Activated naive CD8-positive, alpha-beta T cell treated with anti-CD3 and anti-CD28 coated beads, Interleukin-2, amount 50 U/mL, for 16 hours (primary cell): ENCODE results near the gene FGF19.

Experiments
- DNase-seq: peaks from one replicate; pipeline ENCODE4 v3.0.0-alpha.2; 2020; ENCODE audit warnings: low read depth, low spot score

The FGF19 gene

DNA sequence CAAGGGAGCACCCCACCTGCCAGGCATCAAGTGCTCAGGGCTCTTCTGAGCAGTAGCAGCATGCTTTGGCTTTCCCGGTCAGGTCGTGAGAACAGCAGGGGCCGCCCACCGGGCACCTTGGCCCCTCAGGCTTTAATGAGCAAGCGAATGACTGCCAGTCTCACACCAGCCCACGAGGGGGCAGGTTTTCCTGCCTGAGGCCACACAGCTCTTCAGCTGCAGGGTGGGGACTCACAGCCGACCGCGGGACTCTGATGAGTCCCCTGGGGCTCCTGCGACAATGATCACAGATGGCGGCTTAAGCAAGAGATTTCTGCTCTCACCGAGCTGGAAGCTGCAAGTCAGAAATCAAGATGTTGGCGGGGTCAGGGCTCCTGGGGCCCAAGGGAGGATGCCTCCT is 14.3 kb upstream of the FGF19 start:
- no peak for DNase-seq

DNA sequence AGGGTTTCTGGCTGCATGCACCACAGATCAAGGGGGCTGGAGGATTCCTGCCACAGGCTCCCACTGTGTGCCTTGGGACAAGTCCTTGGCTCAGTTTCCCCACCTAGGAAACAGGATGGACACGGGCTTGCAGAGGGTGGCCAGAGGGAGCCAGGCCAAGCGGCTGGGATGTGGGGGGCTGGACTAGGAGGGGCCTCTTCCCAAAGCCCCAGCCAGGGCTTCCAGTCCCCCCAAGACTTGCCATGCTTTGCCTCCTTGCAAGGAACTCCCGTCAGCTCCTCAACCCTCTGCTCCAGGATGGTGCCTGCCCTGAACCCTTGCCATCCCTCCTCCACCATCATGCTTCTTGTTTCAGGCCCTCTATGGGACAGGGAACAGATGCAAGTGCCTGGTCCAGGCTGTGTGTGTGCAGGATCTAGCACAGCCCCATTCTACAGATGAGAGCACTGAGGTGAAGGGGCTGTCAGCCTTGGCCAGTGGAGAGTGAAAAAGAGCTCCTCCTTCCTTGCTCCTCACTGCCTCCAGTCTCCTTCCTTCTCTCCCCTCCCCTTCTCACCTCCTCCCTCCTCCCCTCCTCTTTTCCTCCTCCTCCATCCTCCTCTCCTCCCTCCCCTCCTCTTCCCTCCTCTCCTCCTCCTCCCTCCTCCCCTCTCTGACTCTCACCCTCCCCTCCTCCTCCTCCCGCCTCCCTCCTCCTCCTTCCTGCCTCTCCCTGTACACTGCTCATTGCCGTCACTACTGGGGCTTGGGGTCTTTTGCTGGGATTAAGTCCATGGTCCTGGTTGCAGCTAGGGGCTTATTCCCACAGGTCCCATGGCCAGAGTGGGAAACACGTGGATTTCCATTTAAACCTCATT is 13.3 kb upstream of the FGF19 start:
- DNase-seq: no peak

DNA sequence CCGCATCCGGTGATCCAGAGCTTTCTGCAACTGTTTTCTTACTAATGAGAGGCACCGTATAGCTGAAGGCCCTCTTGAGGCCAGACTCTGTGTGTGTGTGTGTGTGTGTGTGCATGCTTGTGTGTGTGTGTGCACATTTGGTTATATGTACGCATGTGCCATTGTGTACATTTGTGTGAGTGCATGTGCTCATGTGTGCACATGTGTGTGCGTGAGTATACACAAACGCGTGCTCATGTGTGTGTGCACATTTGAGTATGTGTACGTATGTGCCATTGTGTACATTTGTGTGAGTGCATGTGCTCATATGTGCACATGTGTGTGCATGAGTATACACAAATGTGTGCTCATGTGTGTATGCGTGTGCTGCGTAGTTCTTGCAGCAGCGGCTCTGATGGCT is 12.3 kb upstream of the FGF19 start:
- DNase-seq: no peak

DNA sequence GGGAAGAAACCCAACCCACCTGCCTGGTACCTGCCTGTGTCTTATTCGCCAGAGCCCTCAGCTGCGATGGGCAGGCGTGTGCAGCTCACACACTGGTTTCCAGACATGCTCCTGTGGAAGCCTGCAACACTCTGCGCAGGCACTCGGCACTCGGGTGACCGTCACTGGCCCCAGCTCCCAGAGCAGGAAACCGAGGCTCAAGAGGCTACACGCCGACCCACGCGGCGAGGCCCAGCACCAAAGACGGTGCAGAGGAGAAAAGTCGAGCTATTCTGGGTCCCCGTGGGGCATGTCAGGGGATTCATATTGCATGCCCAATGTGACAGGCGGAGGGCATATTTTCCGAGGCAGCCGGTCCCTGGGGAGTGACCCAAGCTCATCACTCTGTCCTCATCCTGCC is 11.6 kb upstream of the FGF19 start:
- no peak for DNase-seq

DNA sequence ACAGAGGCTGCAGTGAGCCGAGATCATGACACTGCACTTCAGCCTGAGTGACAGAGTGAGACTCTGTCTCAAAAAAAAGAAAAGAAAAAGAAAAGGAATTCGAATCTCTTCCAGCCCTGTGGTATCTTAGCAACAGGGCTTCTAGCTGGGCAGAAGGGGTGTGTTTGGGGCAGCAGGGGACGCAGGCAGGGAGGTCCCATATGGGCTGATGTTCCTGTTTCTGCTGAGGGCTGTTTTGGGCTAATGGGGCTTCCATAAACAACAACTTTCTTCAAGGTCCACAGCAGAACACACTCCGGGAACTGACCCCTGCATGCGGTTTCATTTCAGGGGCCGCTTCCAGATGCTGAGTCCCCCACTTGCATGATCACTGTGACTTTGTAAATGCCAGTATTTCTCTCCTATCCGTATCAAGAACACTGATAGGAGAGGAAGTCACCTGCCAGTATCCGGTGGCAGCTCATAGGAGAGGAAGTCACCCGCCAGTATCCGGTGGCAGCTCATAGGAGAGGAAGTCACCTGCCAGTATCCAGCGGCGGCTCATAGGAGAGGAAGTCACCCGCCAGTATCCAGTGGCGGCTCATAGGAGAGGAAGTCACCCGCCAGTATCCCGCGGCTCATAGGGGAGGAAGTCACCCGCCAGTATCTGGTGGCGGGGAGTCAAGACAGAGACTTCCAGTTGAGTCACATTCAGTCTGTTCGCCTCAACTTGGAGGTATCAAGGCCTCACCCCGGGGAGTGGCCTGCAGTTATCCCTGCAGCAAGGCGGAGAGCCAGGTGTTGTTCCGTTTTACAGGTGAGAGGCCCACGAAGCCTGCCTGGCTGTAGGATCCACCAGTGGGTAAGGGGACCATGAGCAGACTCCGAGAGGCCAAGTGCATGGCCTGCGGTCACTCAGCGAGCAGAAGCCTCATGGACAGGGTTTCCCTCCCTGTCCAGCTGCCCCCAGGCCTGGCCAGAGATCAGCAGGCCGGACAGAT is 8.3 kb upstream of the FGF19 start:
- no peak for DNase-seq

DNA sequence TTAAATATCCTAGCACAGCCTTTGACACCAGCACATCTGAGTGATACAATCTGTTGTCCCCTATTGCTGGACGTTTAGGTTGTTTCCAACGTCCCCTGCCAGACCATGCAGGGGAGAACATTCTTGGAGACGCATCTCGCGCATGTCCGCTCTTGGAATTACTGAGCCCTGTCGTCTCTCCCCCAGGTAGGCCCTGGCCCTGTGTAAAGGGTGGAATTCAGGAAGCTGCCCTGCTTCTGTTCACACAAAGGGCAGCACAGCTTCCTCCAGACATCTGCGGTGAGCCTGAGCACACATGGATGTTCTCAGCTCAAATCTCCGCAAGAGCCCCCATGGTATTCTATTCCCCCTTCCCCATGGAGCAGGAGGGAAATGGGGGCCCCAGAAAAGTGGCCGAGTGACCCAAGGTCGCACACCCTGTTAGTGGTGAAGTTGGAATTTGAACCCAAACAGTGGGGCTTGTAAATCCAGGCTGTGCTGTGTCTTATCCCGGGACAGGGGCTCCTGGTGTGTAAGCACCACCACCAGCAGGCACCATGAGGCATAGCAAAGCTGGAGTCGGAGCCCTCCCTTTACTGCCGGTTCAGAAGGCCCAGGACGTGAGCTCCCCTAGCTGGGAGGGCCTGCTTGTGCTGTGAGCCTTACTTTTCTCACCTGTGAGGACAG is 5.0 kb upstream of the FGF19 start:
- no peak for DNase-seq

DNA sequence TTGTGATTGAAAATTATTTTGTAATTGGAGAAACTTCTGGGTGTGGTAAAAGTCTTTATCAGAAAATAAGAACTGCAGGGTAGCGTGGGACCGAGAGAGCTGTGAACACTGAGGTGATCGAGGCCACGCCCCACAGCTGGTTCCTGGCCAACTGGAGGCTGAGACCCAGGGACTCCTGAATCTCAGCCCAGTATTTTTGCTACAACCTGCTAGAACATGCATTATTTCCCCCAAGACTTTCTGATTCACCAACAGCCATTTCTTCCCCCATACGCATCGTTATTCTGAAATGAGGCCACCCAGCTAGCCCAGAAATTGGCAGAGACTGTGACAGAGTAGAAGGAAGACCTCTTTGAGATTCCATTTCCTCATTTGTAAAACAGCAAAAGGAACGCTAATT is 3.4 kb upstream of the FGF19 start:
- no peak for DNase-seq

DNA sequence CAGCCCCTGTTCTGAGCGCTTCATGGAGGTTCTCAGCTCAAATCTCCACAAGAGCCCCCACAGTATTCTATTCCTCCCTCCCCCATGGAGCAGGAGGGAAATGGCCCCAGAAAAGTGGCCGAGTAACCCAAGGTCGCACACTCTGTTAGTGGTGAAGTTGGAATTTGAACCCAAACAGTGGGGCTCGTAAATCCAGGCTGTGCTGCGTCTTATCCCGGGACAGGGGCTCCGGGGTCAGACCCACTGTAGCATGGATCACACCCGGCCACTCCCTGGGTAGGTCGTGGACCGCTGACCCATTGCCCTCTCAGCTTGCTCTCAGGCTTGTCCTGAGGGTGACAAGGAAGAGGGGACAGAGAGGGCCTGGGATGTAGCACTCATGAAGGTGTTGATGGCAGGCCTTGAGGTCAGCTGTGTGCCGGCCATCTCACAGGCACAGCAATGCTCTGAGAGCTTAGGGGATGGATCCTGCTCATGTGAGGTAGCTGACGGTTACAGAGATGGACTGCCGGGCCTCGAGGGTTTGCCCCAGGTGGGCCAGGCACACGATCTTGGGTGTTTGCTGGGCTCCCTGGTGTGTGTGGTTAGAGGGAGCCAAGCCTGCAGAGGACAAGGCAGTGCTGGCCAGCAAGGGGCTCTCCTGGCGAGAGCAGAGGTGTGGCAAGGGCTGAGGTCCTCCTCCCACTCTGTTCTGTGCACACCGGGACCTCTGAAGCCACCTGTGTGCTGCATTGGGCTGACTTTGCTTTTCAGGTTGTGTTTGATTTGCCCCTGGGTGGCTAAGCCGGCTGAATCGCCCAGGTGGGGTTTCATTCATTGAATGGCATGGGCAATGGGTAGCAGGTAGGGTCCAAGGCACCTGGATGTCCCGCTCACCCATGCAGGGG is 2.3 kb upstream of the FGF19 start:
- no peak for DNase-seq

DNA sequence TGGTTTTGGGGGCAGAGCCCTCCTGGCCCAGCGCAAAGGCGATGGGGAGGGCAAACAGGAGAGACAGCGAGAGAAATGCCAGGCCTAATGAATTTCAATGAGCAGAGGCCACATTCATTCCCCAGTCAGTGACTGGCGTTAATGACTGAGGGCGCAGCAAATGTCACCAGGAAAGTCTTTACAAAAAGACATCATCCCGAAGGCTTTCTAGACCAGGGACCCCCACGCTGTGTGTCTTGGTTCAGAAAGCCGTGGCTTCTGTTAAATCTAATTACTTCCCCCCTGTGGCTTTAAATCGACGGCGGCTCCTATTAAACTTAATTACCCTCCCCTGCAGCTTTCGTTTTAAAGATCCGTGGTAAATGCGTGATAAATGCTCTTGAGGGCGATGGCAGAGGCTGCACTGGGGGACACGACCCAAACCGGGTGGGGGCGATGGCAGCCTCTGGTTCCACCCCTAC is 1.6 kb upstream of the FGF19 start:
- no peak for DNase-seq

DNA sequence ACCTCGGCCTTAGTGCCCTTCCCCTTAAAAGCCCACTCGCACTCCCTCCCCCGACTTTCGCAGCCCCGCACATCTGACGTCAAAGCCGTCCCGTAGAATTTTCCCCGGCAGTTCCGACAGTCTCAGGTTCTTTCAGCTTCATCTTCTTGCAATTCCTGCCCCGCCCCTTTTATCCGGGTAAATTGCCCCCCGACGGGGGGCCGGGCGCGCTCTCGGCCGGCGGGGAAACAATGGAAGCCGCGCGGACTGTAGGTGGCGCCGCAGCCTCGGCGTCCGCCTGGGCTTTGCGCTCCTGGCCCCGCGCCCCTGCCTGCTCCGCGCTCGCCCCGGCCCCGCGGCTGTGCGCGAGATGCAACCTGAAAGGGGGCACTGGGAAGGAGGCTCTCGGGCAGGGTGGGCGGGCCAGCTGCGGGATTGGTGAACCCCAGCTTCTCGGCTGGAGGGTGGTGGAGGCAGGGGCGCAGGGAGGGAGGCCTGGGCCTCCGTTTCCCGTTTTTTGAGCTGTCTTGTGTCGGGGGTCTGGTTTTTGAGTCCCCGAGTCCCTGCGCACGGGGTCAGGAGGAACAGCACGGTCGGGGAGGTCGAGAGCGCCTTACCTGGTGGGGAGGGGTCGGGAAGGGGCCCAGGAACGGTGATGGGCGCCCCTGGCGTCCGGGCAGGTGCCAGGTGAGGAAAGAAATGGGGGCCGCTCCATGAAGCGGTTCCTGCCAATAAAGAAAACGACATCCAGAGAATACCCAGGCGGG is 859 bp upstream of the FGF19 start:
- no peak for DNase-seq

DNA sequence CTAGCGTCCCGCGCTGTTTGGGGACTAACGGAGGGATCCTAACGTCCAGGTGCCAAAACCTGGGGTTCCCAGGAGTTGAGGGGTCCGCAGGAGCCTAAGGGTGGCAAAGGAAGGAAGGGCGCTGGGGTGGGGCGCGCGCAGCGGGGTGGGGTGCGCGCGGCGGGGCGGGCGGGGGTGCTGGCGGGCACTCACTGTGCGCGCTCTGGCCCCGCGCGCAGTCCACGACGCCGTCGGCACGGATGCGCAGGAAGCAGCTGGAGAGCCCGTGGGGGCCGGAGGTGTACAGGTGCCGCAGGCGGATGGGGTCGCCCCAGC is 412 bp downstream of the FGF19 start:
- no peak for DNase-seq

DNA sequence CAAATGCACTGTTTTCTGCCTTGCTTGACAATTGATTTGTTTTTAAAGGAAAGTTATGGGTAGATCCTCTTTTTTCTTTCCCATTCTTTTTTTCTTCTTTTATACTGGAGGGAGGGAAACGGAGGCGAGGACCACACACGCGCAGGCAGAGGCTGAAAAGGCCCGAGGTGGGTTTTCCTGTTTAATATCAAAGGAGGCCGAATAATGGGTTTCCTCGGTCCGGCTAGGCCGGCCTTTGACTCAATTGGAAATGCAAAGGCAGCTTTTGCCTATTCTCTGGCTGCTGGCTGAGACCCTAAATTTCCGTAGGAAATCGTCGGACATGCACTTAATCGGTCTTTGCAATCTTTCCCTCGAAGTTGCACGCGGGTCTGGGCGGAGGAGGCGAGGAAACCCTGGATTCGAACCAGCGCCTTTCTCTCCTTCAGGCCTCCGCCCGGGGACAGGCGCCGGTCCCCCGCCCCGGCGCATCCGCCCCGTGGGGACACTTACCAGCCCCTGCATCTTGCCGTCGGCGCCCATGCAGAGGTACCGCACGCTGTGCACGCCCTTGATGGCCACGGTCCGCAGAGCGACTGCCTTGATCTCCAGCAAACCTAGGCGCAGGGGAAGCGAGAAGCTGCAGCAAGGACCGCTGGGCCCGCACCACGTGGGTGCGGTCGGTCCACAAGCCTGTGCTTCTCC is 911 bp downstream of the FGF19 start:
- DNase-seq: no peak

DNA sequence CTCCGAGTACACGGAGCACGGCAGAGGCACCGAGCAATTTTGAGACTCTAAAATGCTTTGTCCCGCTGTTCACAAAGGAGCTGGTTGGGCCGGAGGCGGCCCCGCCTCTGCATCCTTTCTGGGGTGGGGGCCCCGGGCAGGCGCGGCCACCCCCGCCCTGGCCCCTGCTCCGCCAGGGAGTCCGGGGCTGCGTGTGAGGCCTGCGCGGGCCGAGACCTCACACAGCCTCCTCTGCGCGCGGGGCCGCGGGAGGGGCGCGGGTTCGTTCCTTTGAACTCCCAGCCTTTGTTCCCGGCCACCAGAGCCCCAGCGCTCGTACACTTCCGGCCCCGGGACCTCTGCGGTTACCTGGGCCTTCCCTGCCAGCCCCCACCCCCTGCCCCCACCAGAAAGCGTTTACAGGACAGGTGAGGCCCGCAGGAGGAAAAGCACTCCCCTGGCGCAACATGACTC is 1.6 kb downstream of the FGF19 start:
- DNase-seq: no peak

DNA sequence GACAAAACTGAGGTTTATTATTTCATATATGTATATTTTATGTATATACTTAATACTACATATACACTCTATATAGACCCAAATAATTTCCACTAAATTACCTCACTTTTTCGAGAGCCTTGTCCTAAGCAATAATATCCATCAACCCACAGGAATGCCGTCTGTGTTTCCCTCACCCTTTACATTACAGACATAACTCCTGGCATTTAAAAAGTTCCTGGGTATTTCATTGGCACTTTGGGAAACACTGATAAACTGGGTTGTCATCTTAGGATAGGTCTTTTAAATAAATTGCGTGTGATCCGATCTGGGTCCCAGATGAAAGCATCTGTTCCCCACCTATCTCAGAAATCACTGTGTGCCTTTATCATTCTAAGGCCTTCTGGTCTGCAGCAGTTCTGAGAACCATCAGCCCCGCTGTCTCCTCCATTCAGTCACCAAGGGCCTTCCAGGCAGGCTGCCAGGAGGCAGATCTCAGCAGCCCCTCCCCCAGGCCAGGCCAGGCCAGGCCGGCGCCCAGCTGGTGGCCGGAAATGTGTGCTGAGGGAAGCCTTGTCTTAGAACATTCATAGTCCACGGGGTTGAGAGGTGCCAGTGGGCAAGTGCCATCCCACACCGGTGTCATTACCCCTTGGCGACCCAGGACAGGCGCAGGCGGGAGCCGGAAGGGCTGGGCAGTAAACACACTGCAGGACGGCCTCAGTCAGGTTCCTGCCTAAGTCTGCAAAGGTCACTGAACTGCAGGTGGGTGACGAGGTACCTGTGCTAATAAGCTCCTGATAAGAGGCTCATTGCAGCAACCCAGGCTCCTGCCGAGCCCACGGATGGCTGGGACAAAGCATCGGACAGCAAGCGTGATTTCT is 3.3 kb downstream of the FGF19 start:
- DNase-seq: no peak

DNA sequence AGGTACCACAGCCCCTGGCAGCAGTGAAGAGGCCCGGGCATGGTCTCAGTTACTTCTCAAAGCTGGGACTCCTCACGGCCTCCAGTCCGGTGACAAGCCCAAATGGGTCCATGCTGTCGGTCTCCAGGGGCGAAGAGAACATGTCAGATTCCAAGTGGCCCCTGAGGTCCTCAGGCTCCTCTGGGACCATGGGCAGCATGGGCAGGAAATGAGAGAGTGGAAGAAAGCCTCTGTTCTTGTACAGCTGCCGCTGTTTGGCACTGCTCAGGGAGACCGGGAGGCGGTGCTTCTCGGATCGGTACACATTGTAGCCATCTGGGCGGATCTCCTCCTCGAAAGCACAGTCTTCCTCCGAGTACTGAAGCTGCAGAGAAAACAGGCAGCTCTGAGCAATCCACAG is 4.6 kb downstream of the FGF19 start:
- no peak for DNase-seq

DNA sequence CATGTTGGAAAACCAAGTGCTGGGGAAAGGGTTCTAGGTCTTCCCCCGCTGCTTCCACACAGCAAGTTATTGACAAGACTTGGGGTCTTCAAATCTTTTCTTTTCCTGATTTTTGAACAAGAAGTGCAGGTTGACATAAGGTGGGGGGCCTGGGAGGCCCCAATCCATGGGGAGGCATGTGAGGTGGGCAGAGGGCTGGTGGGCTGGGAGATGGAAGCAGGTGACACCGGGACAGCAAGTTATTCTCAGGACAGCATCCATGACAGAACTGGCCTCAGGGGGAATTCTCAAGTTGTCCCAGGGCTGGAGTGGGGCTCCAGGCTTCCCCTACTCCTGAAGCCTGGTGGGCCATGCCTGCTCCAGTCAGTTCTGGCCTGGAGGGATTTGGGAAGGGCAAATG is 5.5 kb downstream of the FGF19 start:
- DNase-seq: no peak

DNA sequence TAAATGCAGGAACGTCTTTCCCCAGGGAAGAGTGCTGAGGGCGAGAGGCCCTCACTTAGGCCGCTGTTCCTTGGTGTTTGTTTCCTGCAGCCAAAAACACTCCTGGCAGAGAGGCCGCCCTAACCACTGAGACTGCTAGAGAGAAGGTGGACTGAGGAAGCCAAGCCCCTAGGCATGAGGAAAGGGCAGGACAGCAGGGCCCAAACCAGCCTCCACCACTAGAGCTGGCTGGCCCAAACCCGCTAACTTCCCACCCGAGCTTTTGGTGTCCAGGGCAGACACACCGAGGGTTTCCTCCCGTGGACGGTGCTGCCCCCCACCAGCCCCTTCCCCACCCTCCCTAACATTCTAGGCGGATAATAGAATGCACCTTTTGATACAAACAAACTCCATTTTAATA is 6.0 kb downstream of the FGF19 start:
- DNase-seq: no peak

DNA sequence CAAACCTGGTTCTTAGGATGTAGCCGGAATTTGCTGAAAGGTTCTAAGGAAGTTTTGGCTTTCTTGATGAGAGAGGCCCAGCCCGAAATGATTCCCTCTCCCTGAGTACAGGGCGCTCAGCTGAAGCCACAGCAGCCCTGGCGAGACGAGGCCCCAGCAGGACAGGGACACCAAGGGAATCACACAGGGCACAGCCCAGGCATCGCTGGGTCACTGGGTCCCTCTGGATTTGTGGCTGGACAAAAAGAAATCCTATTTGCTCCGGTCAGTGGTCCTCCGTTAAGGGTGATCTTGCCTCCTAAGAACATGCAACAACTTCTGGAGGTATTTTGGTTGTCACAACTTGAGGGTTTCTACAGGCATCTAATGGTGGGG is 6.4 kb downstream of the FGF19 start:
- DNase-seq: no peak
